GM12878 (cell line): ENCODE results near the gene FBXO39. TPM values are rescaled to one million over a fixed set of nuclear protein-coding genes. Genes with fewer than 3 reads are reported as not detected.

Source experiments
- ATAC-seq: fragments of 200-7000 bp; cut with Tn5 transposase; 3 replicates; pipeline ENCODE4 v1.9.1; 2020; ENCODE audit warnings: mild to moderate bottlenecking, moderate library complexity
- BruUV-seq: library from RNA; stranded (reverse); fragments of 400-500 nt; replicated peaks from 2 replicates; lab custom pipeline; 2021; lab: Mats Ljungman, UMichigan
- CTCF ChIA-PET: fragments of 300-600 bp; sonication (Branson Sonifier 250); formaldehyde crosslinking; extraction: SDS; loops from one replicate; lab custom pipeline; 2021; ENCODE audit warnings: inconsistent platforms; lab: Yijun Ruan, JAX
- POLR2A ChIA-PET: fragments of 350-600 bp; formaldehyde crosslinking; extraction: SDS; loops from one replicate; lab custom pipeline; 2021; ENCODE audit warnings: inconsistent platforms; lab: Charles Lee
- RAD21 ChIA-PET: fragments of 300-600 bp; sonication (Branson Sonifier 250); formaldehyde crosslinking; loops from one replicate; lab custom pipeline; 2023; ENCODE audit warnings: antibody characterized with exemption; ENCODE audit not compliant: unreplicated experiment; lab: Charles Lee
- SMC1A ChIA-PET: fragments of 300-600 bp; sonication (Branson Sonifier 250); formaldehyde crosslinking; loops from one replicate; lab custom pipeline; 2023; ENCODE audit not compliant: unreplicated experiment, uncharacterized antibody; lab: Charles Lee
- DNase-seq: peaks from one replicate; pipeline ENCODE4 v3.0.0-alpha.2; 2011; ENCODE audit warnings: low read depth, low spot score
- FAIRE-seq: peaks from 3 replicates; lab custom pipeline; 2011; peaks lifted over from hg19 to GRCh38; lab: Jason Lieb, UNC
- H2AFZ ChIP-seq: 2 replicates; pipeline ENCODE4 v1.6.0; 2011; ENCODE audit warnings: low read depth, low read length, control low read depth; ENCODE audit not compliant: control insufficient read depth
- H3K27ac ChIP-seq: 2 replicates; pipeline ENCODE4 v1.5.1; 2011; ENCODE audit warnings: control low read depth; ENCODE audit not compliant: control insufficient read depth, insufficient read depth
- H3K27me3 ChIP-seq, 2 experiments: replicated peaks in 1 of 2; 2 replicates each; pipeline versions ENCODE4 v1.6.0 to v1.6.1; 2011; ENCODE audit warnings: low read length in 1 of 2; ENCODE audit not compliant: control insufficient read depth in 2 of 2, insufficient read depth in 2 of 2
- H3K36me3 ChIP-seq, 2 experiments: 2 replicates each; pipeline ENCODE4 v1.5.1; 2011; ENCODE audit warnings: low read length in 1 of 2; ENCODE audit not compliant: control insufficient read depth in 2 of 2, insufficient read depth in 2 of 2
- H3K4me1 ChIP-seq: 2 replicates; pipeline ENCODE4 v1.6.1; 2011; ENCODE audit warnings: mild to moderate bottlenecking, low read length, moderate library complexity, mixed read lengths; ENCODE audit not compliant: control insufficient read depth, insufficient read depth
- H3K4me2 ChIP-seq: 2 replicates; pipeline ENCODE4 v1.6.0; 2011; ENCODE audit warnings: control low read depth; ENCODE audit not compliant: control insufficient read depth, insufficient read depth
- H3K4me3 ChIP-seq: fragments of 200-600 bp; sonication (generic); 2 replicates; pipeline ENCODE4 v1.5.1; 2016
- H3K79me2 ChIP-seq: 2 replicates; pipeline ENCODE4 v1.6.0; 2011; ENCODE audit warnings: low read length; ENCODE audit not compliant: control insufficient read depth, insufficient read depth
- H3K9ac ChIP-seq: 2 replicates; pipeline ENCODE4 v1.8.0; 2011; ENCODE audit warnings: low read length, control low read depth, mixed read lengths; ENCODE audit not compliant: control insufficient read depth, insufficient read depth
- H3K9me3 ChIP-seq: replicated peaks from 3 replicates; pipeline ENCODE4 v1.5.1; 2011; ENCODE audit warnings: mild to moderate bottlenecking, low read length; ENCODE audit not compliant: control insufficient read depth, insufficient read depth
- H4K20me1 ChIP-seq: 2 replicates; pipeline ENCODE4 v1.6.0; 2011; ENCODE audit not compliant: control insufficient read depth, insufficient read depth
- BCL3 ChIP-seq: IDR thresholded peaks from 2 replicates; pipeline ENCODE4 v1.6.1; 2011; ENCODE audit warnings: borderline replicate concordance, low read depth, mild to moderate bottlenecking, moderate library complexity, low read length; ENCODE audit not compliant: insufficient read depth, poor library complexity, severe bottlenecking
- CHD4 ChIP-seq: fragments of 200-600 bp; sonication (generic); IDR thresholded peaks from 2 replicates; pipeline ENCODE4 v1.6.1; 2016; ENCODE audit warnings: mild to moderate bottlenecking
- E2F4 ChIP-seq: IDR thresholded peaks from 2 replicates; pipeline ENCODE4 v1.6.1; 2012; ENCODE audit warnings: low read depth, low read length, improper control_type of control experiment
- HCFC1 ChIP-seq: fragments of 150-350 bp; IDR thresholded peaks from 2 replicates; pipeline ENCODE4 v1.6.1; 2014; ENCODE audit warnings: low read length
- HDAC2 ChIP-seq: fragments of 200-600 bp; sonication (generic); IDR thresholded peaks from 2 replicates; pipeline ENCODE4 v1.6.1; 2017
- IKZF2 ChIP-seq, 2 experiments: fragments of 450-650 bp; IDR thresholded peaks; 2 replicates each; pipeline ENCODE4 v1.6.1; 2017; ENCODE audit warnings: mild to moderate bottlenecking in 2 of 2, moderate library complexity in 2 of 2
- KDM1A ChIP-seq: fragments of 200-600 bp; sonication (generic); IDR thresholded peaks from 2 replicates; pipeline ENCODE4 v1.6.1; 2016; ENCODE audit warnings: borderline replicate concordance
- NRF1 ChIP-seq: conservative IDR thresholded peaks from 2 replicates; pipeline ENCODE4 v1.6.1; 2011; ENCODE audit warnings: mild to moderate bottlenecking, low read depth, low read length, improper control_type of control experiment
- SIX5 ChIP-seq: IDR thresholded peaks from 2 replicates; pipeline ENCODE4 v1.6.1; 2011; ENCODE audit warnings: mild to moderate bottlenecking, low read depth, low read length, moderate library complexity; ENCODE audit not compliant: severe bottlenecking
- SKIL ChIP-seq: fragments of 450-650 bp; IDR thresholded peaks from 2 replicates; pipeline ENCODE4 v1.6.1; 2017; ENCODE audit warnings: mild to moderate bottlenecking, low read depth, inconsistent platforms; ENCODE audit not compliant: poor library complexity, severe bottlenecking
- TARDBP ChIP-seq: IDR thresholded peaks from 2 replicates; pipeline ENCODE4 v1.6.1; 2016; ENCODE audit warnings: borderline replicate concordance
- TCF3 ChIP-seq: IDR thresholded peaks from 2 replicates; pipeline ENCODE4 v1.6.1; 2012; ENCODE audit warnings: low read depth, mild to moderate bottlenecking, low read length, borderline replicate concordance; ENCODE audit not compliant: insufficient read depth
- ZNF24 ChIP-seq: fragments of 450-650 bp; IDR thresholded peaks from 2 replicates; pipeline ENCODE4 v1.6.1; 2017; ENCODE audit warnings: antibody characterized with exemption, mild to moderate bottlenecking
- WGBS: methylation state at CpG from one replicate; pipeline ENCODE4 v1.1.6; 2016; ENCODE audit warnings: low lambda C conversion rate; ENCODE audit not compliant: insufficient replicate concordance, insufficient coverage; ENCODE audit errors: missing lambda C conversion rate; 5-methylcytosine and 5-hydroxymethylcytosine counted together
- in situ Hi-C: fragments of 300-500 bp; cut with MboI; formaldehyde crosslinking; loops from 9 replicates; pipeline ENCODE4 v1.14.3; 2018; ENCODE audit warnings: mixed read lengths
- intact Hi-C: fragments of 100-400 bp; cut with micrococcal nuclease; formaldehyde crosslinking; loops from one replicate; pipeline ENCODE4 v1.14.2; 2022; ENCODE audit not compliant: unreplicated experiment
- polyA plus RNA-seq, 11 experiments: library from polyadenylated mRNA; depleted of rRNA in 4 of 11; unstranded in 6 of 11; stranded (reverse) in 5 of 11; fragments of >200 nt; fragmentation: Nextera tagmentation in 4 of 11; fragmentation: Illumina TruSeq in 1 of 11; extraction: Ambion mirVana in 4 of 11; extraction: Trizol in 1 of 11; gene quantifications; 1 replicate in 1 of 11; 2 replicates in 10 of 11; pipeline versions ENCODE4 v1.2.1 to v1.2.3, GENCODE V29; 2011 to 2016; ENCODE audit warnings: inconsistent platforms in 2 of 11, missing spikeins in 2 of 11, low read depth in 1 of 11
- total RNA-seq, 4 experiments: library from RNA; depleted of rRNA in 3 of 4; stranded (reverse); fragments of >200 nt in 3 of 4; fragmentation: Illumina TruSeq in 1 of 4; extraction: Trizol in 1 of 4; gene quantifications; 2 replicates each; pipeline versions ENCODE4 v1.2.1 to v1.2.3, GENCODE V29; 2013 to 2021

Gene FBXO39
- total and polyA plus RNA-seq, 10 of the 15 experiments (the other 5 are each of a cell fraction or from before 2014, with no cell fraction given), result 0.05 to 0.62 (median 0.16) TPM; not detected in 6

- BruUV-seq, result no TSS peak
- intact Hi-C loops (no loop called here), in situ Hi-C loops (no loop called here)
- no peak overlapping the region for H3K27ac ChIP-seq
- ChIA-PET POLR2A (no interaction called here), SMC1A (no interaction called here), RAD21 (no interaction called here), CTCF (no interaction called here)
- ATAC-seq, result no peak
- H3K9ac ChIP-seq, result no peak overlapping the region
- no peaks in the 10 kb centered on the region for H3K36me3 ChIP-seq
- no peaks in the 10 kb centered on the region for H3K9me3 ChIP-seq
- no peaks in the 10 kb centered on the region for H3K4me1 ChIP-seq
- TF ChIP-seq HDAC2 (no peak), BCL3 (peak; percentile 95), HCFC1 (no peak), TARDBP (no peak)
- TF ChIP-seq, all 136 proteins: peak for 1
- Histone ChIP-seq H3K4me2 (no peak overlapping the region), H3K27me3 (no peaks in the 10 kb centered on the region; a peak in 1 of 4 replicates), H4K20me1 (no peaks in the 10 kb centered on the region), H2AFZ (no peak overlapping the region), H3K4me3 (no peak overlapping the region), H3K79me2 (no peaks in the 10 kb centered on the region)
- no peak for FAIRE-seq
- no peak for DNase-seq
- WGBS, result 67% methylated on average over 3 of the region's 3 CpGs
Observed at GRCh38 chr17:6818938-6819337, 42.9 kb downstream of the FBXO39 start.

GRCh38 chr17:6823011-6823442 is 47.0 kb downstream of the FBXO39 start:
- ATAC-seq, result no peak
- DNase-seq, result no peak
- no peak overlapping the region for H3K4me3 ChIP-seq
- no peaks in the 10 kb centered on the region for H4K20me1 ChIP-seq
- H3K79me2 ChIP-seq, result no peaks in the 10 kb centered on the region
- ChIA-PET POLR2A (interaction anchor here (0.7 kb wide), 1 partner anchor 83 kb away, joined by 4 read pairs; no protein-coding TSS in a partner anchor), SMC1A (no interaction called here), CTCF (no interaction called here), RAD21 (interaction anchor here (0.6 kb wide), 1 partner anchor 358 kb away, joined by 5 read pairs; no protein-coding TSS in a partner anchor)
- intact Hi-C loops (no loop called here), in situ Hi-C loops (no loop called here)
- no peak overlapping the region for H3K27ac ChIP-seq
- no TSS peak for BruUV-seq
- FAIRE-seq, result no peak
- H3K4me2 ChIP-seq, result no peak overlapping the region
- H3K9me3 ChIP-seq, result no peaks in the 10 kb centered on the region
- H3K4me1 ChIP-seq, result no peaks in the 10 kb centered on the region
- no peak overlapping the region for H3K9ac ChIP-seq
- no peaks in the 10 kb centered on the region for H3K36me3 ChIP-seq
- H2AFZ ChIP-seq, result no peak overlapping the region
- no peaks in the 10 kb centered on the region; a peak in 1 of 4 replicates for H3K27me3 ChIP-seq
- TF ChIP-seq IKZF2 (IDR thresholded peaks at IDR 0.05) (no peak), E2F4 (no peak), ZNF24 (no peak), CHD4 (no peak), TCF3 (no peak), SKIL (no peak), NRF1 (no peak), KDM1A (no peak), SIX5 (no peak)
